ENCODE data around the gene COPE.

GRCh38 chr19:18868380-18869022, 50.7 kb downstream of the COPE start:
- no peak for TF ChIP-seq PKNOX1 (IDR thresholded peaks at IDR 0.05)
- no peak for TF ChIP-seq SUZ12 (IDR thresholded peaks at IDR 0.05)
- TF ChIP-seq ARNT (IDR thresholded peaks at IDR 0.05) = no peak
- TF ChIP-seq CTBP1 (IDR thresholded peaks at IDR 0.05; ENCODE audit: borderline replicate concordance) = no peak
- TF ChIP-seq NFRKB (IDR thresholded peaks at IDR 0.05) = no peak
- TF ChIP-seq BHLHE40 (IDR thresholded peaks at IDR 0.05; ENCODE audit: borderline replicate concordance) = no peak
- no peak for TF ChIP-seq SP1 (IDR thresholded peaks at IDR 0.05)
- TF ChIP-seq FOXM1 (IDR thresholded peaks at IDR 0.05; ENCODE audit: borderline replicate concordance) = no peak
